ENCODE data around the gene FAM181A. TPM values are rescaled to one million over a fixed set of nuclear protein-coding genes. Genes with fewer than 3 reads are reported as not detected.
A peak's percentile ranks its signal among the peaks of the same experiment; 100 is the strongest.

The FAM181A gene
- total and polyA plus RNA-seq, 9 donors: 0.37 to 4.9 (median 0.82) TPM; not detected in 4

GRCh38 chr14:93902619-93903307 is 24.4 kb upstream of the FAM181A start:
- WGBS, 3 donors: 60 to 82% (median 62%) methylated on average over 13 of the region's 13 CpGs
- DNase-seq: no peak
- intact Hi-C loops (cut with DNase I): loop anchor here in 1 of 4 donors (5.0 kb wide), 1 partner anchor 250 kb away; no protein-coding TSS in a partner anchor
- H3K9me3 ChIP-seq: no peaks in the 10 kb centered on the region
- H3K36me3 ChIP-seq: no peaks in the 10 kb centered on the region
- no peak overlapping the region for H3K27ac ChIP-seq
- H3K4me3 ChIP-seq: no peak overlapping the region
- no peak for TF ChIP-seq EP300 (IDR thresholded peaks at IDR 0.05)
- TF ChIP-seq POLR2A (IDR thresholded peaks at IDR 0.05): no peak
- TF ChIP-seq CTCF (IDR thresholded peaks at IDR 0.05): no peak
- H3K27me3 ChIP-seq: no peaks in the 10 kb centered on the region
- H3K4me1 ChIP-seq (ENCODE audit: insufficient read depth): no peaks in the 10 kb centered on the region

GRCh38 chr14:93903342-93904184 is 23.6 kb upstream of the FAM181A start:
- intact Hi-C loops (cut with DNase I): loop anchor here in 1 of 4 donors (5.0 kb wide), 1 partner anchor 251 kb away; no protein-coding TSS in a partner anchor
- TF ChIP-seq CTCF (IDR thresholded peaks at IDR 0.05) (no peak), EP300 (IDR thresholded peaks at IDR 0.05) (no peak), POLR2A (IDR thresholded peaks at IDR 0.05) (no peak)
- no peak overlapping the region for H3K27ac ChIP-seq
- DNase-seq: no peak
- no peak overlapping the region for H3K4me3 ChIP-seq
- no peaks in the 10 kb centered on the region for H3K36me3 ChIP-seq
- 49 to 64% (median 57%) methylated on average over 15 of the region's 15 CpGs for WGBS, 3 donors
- H3K4me1 ChIP-seq (ENCODE audit: insufficient read depth): no peaks in the 10 kb centered on the region
- no peaks in the 10 kb centered on the region for H3K9me3 ChIP-seq
- H3K27me3 ChIP-seq: no peaks in the 10 kb centered on the region

- DNase-seq: no peak
- no peak overlapping the region for H3K27ac ChIP-seq
- no peaks in the 10 kb centered on the region for H3K36me3 ChIP-seq
- 71 to 85% (median 81%) methylated on average over 4 of the region's 4 CpGs for WGBS, 3 donors
- intact Hi-C loops (cut with DNase I): no loop called here
- no peak for TF ChIP-seq CTCF (IDR thresholded peaks at IDR 0.05)
- TF ChIP-seq POLR2A (IDR thresholded peaks at IDR 0.05): no peak
- TF ChIP-seq EP300 (IDR thresholded peaks at IDR 0.05): no peak
- no peak overlapping the region for H3K4me3 ChIP-seq
- no peaks in the 10 kb centered on the region for H3K4me1 ChIP-seq (ENCODE audit: insufficient read depth)
- no peaks in the 10 kb centered on the region for H3K27me3 ChIP-seq
- H3K9me3 ChIP-seq: no peaks in the 10 kb centered on the region
These were observed 21.5 kb upstream of the FAM181A start for GRCh38 chr14:93905623-93906022.

GRCh38 chr14:93906341-93907329 is 20.5 kb upstream of the FAM181A start:
- no peaks in the 10 kb centered on the region for H3K36me3 ChIP-seq
- no peak overlapping the region for H3K4me3 ChIP-seq
- H3K27ac ChIP-seq: no peak overlapping the region
- no peaks in the 10 kb centered on the region for H3K27me3 ChIP-seq
- H3K4me1 ChIP-seq (ENCODE audit: insufficient read depth): no peaks in the 10 kb centered on the region
- H3K9me3 ChIP-seq: no peaks in the 10 kb centered on the region
- no peak for TF ChIP-seq POLR2A (IDR thresholded peaks at IDR 0.05)
- TF ChIP-seq EP300 (IDR thresholded peaks at IDR 0.05): no peak
- TF ChIP-seq CTCF (IDR thresholded peaks at IDR 0.05): no peak
- intact Hi-C loops (cut with DNase I): no loop called here
- WGBS, 3 donors: 43 to 51% (median 46%) methylated on average over 15 of the region's 15 CpGs
- DNase-seq: peak in 2 of 5 donors; percentile 40 to 45
